Vagina (tissue), 2 donors: Measurements from ENCODE around the gene ENPP7.

Experiments
- CTCF ChIP-seq, 3 experiments: fragments of 450-650 bp in 2 of 3; fragments of 200-600 bp in 1 of 3; sonication (generic) in 1 of 3; IDR thresholded peaks; one replicate each; pipeline ENCODE4 v1.5.1; 2017 to 2019; ENCODE audit warnings: antibody characterized with exemption in 3 of 3, mild to moderate bottlenecking in 2 of 3, moderate library complexity in 2 of 3
- POLR2A ChIP-seq, 2 donors: fragments of 450-650 bp; IDR thresholded peaks; one replicate each; pipeline ENCODE4 v1.6.1; 2017; ENCODE audit warnings: antibody characterized with exemption in 2 of 2, mild to moderate bottlenecking in 2 of 2, moderate library complexity in 2 of 2
- POLR2AphosphoS5 ChIP-seq, 2 donors: sonication (generic); formaldehyde crosslinking; IDR thresholded peaks; one replicate each; pipeline ENCODE4 v1.9.0; 2017; ENCODE audit warnings: antibody characterized with exemption in 2 of 2, mild to moderate bottlenecking in 2 of 2, low read depth in 1 of 2; ENCODE audit not compliant: insufficient read depth in 1 of 2

- TF ChIP-seq CTCF (IDR thresholded peaks at IDR 0.05) (no peak), POLR2AphosphoS5 (IDR thresholded peaks at IDR 0.05; ENCODE audit: insufficient read depth in 1 of 2, low read depth in 1 of 2) (no peak), POLR2A (IDR thresholded peaks at IDR 0.05) (no peak)
These were observed 24.8 kb downstream of the ENPP7 start for GRCh38 chr17:79755591-79755990.
